GM19372 (cell line): ENCODE results near the gene PER2.

Experiments
- ATAC-seq: cut with Tn5 transposase; IDR thresholded peaks from one replicate; pipeline ENCODE4 v1.9.1; 2021; ENCODE audit warnings: mild to moderate bottlenecking, low read depth, moderate library complexity; ENCODE audit not compliant: unreplicated experiment

Gene PER2

DNA sequence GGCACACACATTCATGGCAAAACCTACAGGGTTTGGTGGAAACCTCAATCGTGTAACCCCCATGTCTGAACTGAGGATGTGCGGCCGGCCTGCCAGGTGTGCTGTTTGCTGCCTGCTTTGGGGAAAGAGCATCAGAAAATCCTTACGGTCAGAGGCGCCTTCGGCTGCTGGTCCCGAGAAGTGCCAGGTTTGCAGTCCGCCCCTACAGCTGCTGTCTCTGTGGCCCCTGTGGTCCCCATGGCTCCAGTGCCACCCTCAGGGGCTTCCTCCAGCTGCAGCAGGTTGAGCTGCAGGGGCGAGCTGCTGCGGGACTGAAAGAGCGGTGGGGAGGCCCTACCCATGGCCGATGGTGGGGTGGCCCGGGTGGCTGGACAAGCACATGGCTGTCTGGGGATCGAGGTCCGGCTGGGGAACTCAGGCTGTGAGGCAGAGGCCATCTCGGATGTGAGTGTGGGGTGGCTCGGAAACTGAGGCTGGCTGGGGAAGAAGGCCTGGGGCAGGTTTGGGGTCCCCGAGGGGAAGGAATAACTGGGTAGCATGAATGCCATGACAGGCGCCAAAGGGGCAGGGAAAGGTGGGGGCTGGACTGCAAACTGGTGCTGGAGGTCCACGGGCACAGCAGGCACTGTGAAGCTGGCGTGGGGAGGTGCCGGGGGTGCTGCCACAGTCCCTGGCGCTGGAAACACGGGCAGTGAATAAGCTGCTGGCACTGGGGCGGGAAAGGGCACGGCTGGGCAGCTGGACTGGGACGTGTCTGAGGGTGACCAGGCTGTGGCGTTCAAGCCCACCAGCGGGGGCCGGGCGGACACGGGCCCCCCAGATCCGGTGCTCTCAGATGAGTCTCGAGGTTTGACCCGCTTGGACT lies 35.4 kb downstream of the PER2 start:
- no peak for ATAC-seq

GRCh38 chr2:238251986-238252385 lies 36.4 kb downstream of the PER2 start:
- ATAC-seq, result no peak

DNA sequence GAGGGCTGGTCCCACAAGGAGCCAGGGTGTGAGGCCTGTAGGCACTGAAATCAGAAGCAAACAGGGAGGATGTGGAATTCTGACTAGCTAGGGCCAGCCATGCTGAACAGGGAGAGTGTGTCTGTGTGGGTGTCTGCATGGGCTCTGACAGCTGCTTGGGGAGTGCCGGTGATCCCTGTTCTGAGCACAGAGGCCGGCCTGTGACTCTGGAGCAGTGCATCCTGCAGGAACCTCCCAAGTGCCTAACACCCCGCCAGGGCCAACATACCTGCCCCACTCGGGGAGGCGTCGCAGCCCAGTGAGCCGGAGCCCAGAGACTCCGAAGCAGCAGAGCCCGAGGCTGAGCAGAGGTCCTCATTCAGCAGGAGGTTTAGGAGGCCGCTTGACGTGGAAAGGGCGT lies 37.1 kb downstream of the PER2 start:
- ATAC-seq, result no peak

GRCh38 chr2:238250896-238251295 lies 37.5 kb downstream of the PER2 start:
- no peak for ATAC-seq

DNA sequence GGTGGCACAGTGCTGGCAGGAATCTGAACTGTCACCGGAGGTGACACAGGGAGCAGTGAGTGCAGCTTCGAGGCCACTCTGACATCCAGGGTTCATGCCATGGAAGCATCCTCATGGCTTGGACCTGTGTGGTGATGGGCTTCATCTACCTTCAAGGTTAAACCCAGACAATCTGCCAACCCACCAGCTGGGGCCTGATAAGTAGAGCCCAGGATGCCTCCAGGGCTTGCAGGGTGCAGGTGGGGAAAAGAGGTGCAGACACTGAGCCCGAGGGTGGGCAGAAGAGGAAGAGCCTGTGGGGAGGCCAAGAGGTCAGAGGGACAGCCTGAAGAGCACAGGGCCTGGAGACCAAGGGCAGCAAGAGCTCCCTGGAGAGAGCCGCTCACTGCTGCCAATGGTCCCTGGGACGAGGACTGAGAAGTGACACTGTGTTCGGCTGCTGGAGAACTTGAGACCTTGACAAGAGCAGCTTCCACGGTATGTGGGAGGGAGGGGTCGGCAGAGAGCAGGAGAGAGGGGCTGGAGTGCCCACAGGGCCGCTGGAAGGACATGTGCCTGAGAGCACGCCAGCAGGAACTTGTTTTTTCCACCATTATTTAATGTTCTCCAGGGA lies 40.5 kb downstream of the PER2 start:
- ATAC-seq, result no peak

GRCh38 chr2:238247002-238247822 lies 41.2 kb downstream of the PER2 start:
- ATAC-seq, result no peak

DNA sequence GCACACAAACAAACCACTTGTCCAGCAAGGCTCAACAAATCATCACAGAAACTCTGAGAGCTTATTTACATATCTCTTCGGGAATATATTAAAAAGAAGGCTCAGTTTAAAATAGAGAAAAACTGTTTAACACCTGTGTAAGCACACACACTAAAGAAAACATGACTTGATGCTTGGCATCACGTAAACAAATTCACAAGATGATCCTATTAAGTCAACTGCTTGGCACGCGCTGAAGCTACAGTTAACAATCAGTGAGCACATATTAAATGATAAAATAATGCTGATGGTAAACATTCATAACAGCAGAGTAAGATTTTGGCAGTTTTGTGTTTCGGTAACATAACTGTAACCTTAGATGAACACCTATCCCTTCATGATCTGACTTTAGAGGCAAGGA lies 44.3 kb downstream of the PER2 start:
- no peak for ATAC-seq

- ATAC-seq, result no peak
Measured at GRCh38 chr2:238243496-238244076, 44.8 kb downstream of the PER2 start.

DNA sequence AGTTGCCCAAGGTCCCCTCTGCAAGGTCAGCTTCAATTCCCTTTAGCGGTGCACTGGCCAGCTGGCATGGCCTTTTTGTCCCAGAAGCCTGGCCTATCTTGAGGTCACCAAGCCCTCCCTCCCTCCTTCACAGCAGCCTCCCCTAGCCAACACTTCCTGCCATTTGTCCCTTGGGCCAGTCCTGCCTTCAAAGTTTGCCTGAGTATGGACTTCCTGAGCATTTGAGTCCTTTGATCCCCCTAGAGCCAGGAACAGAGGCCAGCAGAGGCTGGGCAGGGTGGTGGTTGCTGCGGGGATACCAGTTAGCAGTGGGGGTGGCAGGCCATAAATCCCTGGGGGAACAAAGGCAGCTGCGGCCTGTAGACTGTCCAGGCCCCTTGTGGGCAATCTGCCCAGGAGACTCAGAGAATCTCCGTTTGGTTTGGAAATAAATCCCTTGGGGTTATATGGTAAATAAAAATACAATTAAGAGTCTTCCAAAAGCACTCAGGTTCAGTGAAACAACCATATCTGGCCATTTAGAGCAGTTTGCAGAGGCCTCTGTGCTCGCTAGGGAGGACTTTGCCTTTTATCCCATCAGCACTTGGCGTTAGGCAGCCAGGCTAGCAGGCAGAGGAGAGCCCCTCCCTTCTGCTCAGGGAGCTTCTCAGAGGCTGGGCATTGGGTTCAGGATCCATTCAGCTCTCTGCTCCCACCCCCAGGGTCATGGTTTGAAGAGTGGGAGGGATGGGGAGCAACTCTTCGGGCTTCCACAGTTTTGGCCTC lies 45.5 kb downstream of the PER2 start:
- ATAC-seq, result no peak

- ATAC-seq, result no peak
Measured at GRCh38 chr2:238241970-238242369, 46.4 kb downstream of the PER2 start.

- ATAC-seq, result no peak
Measured at GRCh38 chr2:238240757-238241711, 47.4 kb downstream of the PER2 start.

GRCh38 chr2:238239863-238240756 lies 48.3 kb downstream of the PER2 start, which contains the start of gene HES6:
Gene HES6, minus strand, starts transcription at chr2:238240038. Its CDS starts 133 bp downstream, at chr2:238239905.
- peak; percentile 83 for ATAC-seq

DNA sequence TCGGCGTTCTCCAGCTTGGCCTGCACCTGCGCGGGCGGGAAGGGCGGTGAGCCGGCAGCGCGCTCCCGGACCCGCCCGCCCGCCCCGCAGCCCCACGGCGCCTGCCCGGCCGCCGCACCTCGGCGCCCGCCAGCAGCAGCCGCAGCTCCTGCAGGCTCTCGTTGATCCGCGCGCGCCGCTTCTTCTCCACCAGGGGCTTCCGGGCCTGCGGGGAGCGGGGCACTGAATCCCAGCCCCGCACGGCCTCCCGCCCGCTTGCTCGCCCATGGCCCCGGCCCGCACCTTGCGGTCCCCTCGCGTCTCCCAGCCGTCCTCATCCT lies 48.9 kb downstream of the PER2 start:
- peak; percentile 20 for ATAC-seq

DNA sequence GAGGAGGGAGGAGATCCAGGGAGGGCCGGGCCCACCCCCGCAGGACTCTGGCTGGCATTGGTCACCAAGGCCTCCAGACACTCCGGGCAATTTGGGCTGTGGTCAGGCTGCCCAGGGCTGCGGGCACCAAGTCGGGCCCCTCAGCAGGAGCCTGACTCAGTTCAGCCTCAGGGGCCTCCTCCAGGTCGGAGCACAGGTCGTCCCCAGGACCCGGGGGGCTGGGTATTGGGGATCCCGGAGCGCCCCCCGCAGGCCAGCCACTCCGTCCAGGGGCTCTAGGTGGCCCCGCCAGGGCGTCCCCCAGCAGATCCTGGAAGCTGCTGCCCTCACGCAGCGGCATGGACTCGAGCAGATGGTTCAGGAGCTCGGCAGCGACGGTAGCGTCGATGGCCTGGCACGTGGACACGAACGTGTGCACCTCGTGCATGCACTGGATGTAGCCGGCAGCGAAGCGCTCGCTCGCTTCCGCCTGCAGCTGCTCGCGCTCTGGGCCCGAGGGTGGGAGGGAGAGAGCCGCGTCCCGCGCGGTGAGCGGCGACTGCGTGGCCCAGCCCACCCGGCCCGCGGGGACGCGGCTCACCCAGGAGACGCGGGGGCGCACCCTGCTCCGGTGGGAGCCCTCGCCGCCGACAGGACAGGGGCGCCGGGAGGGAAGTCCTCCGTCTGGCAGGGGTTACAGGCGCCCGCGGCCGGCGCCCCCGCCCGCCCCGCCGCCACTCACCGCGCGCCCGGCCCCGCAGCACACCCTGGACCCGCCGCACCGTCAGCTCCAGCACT lies 49.5 kb downstream of the PER2 start:
- no peak for ATAC-seq

DNA sequence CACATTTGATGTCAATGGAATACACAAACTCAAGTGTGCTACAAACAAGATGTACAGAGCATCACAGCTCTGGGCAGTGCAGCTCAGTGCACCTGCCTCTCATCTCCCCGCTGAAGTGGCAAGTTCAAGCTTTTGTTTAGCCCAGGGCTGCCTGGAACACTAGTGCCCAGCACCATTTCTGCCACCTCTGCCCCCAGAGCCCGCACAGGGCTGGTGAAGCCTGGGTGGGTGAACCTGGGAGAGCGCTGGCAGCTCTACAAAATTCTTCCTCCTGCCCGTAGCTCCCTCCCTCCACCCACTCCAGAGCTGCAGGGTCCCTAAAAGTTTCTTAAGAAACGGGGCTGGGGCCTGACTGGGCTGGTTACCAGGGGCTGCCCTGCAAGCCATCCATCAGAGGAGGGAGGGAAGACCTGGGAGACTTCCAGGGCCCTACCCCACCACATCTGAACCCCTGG lies 50.1 kb downstream of the PER2 start:
- ATAC-seq, result no peak

DNA sequence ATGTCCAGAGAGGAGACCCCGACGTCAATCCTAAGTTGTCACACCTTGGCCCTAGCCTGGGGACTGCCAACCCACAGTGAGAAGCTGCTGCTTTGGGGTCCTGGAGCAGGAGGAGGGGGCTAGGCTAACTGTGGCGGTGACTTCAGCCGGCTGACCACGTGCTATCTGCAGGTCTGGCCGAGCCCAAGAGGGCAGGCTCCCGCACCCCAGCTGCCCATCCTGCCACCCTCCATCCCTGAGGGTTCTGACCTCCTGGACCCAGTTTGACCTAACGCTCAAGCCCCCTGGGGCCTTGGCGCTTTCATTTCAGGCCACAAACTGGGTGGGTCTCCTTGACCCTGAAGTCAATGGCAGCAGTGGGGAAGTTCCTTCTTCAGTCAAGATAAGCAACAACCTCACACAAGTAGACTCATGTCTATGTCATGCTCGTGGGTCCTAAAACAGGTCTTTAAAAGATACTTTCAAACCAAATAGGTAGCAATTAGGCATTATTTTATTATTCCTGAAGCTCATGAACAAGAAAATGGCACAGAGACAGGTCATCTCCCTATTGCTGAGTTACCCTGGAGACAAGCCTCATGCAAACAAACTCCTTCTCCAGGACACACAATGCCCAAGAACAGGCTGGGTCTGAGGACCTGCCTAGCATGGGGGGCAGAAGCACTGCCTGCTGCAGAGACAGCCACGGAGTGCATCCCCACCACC lies 50.8 kb downstream of the PER2 start:
- no peak for ATAC-seq

GRCh38 chr2:238236571-238236970 lies 51.8 kb downstream of the PER2 start:
- no peak for ATAC-seq
